Measurements from ENCODE around the gene UHRF1. TPM values are rescaled to one million over a fixed set of nuclear protein-coding genes. Genes with fewer than 3 reads are reported as not detected.
A peak's percentile ranks its signal among the peaks of the same experiment; 100 is the strongest.

Gene UHRF1
- total and polyA plus RNA-seq, 2 of the 13 experiments (the other 11 are each of a cell fraction or from before 2014, with no cell fraction given): 6.8 to 78.4 TPM

- no peak for TF ChIP-seq ZNF354B (CRISPR knock-in tag; IDR thresholded peaks at IDR 0.05)
- no peak for TF ChIP-seq SSRP1 (CRISPR knock-in tag; IDR thresholded peaks at IDR 0.05)
- no peak for TF ChIP-seq REST (IDR thresholded peaks at IDR 0.05; ENCODE audit: borderline replicate concordance in 1 of 2, low read depth in 1 of 2, low read length in 2 of 2)
- TF ChIP-seq CSRNP2 (CRISPR knock-in tag; conservative IDR thresholded peaks at IDR 0.05; ENCODE audit: low read depth): no peak
- no peak for TF ChIP-seq NR1H2 (CRISPR knock-in tag; IDR thresholded peaks at IDR 0.05; ENCODE audit: borderline replicate concordance, low read depth)
- peak; percentile 85 for TF ChIP-seq HNF4A (CRISPR knock-in tag; IDR thresholded peaks at IDR 0.05)
- TF ChIP-seq DRAP1 (CRISPR knock-in tag; IDR thresholded peaks at IDR 0.05): no peak
- no peak for TF ChIP-seq YY1 (IDR thresholded peaks at IDR 0.05; ENCODE audit: insufficient read depth, insufficient replicate concordance, low read depth, low read length)
- no peak for TF ChIP-seq NFIB (CRISPR knock-in tag; IDR thresholded peaks at IDR 0.05; ENCODE audit: borderline replicate concordance)
- TF ChIP-seq ASH2L (IDR thresholded peaks at IDR 0.05; ENCODE audit: insufficient read length, low read depth, low read length): no peak
- no peak for TF ChIP-seq ZNF784 (CRISPR knock-in tag; IDR thresholded peaks at IDR 0.05; ENCODE audit: borderline replicate concordance)
- TF ChIP-seq CHD2 (IDR thresholded peaks at IDR 0.05; ENCODE audit: low read depth, low read length): no peak
- TF ChIP-seq ZNF574 (CRISPR knock-in tag; IDR thresholded peaks at IDR 0.05): no peak; the same call in 1 of the 2 replicates
- no peak for TF ChIP-seq ZNF768 (CRISPR knock-in tag; IDR thresholded peaks at IDR 0.05)
- TF ChIP-seq ARNTL (CRISPR knock-in tag; IDR thresholded peaks at IDR 0.05): peak; percentile 74
- TF ChIP-seq ZNF205 (CRISPR knock-in tag; IDR thresholded peaks at IDR 0.05): no peak
- TF ChIP-seq ZNF850 (CRISPR knock-in tag; conservative IDR thresholded peaks at IDR 0.05): no peak
- TF ChIP-seq FOXA3 (CRISPR knock-in tag; IDR thresholded peaks at IDR 0.05): peak; percentile 23; the same call in 1 of the 2 replicates
- no peak for TF ChIP-seq ZNF572 (CRISPR knock-in tag; IDR thresholded peaks at IDR 0.05)
- no peak for TF ChIP-seq MYNN (CRISPR knock-in tag; IDR thresholded peaks at IDR 0.05; ENCODE audit: low read depth)
- no peak for TF ChIP-seq HDAC6 (IDR thresholded peaks at IDR 0.05; ENCODE audit: low read depth, low read length)
- TF ChIP-seq KLF9 (CRISPR knock-in tag; IDR thresholded peaks at IDR 0.05; ENCODE audit: low read depth): no peak
- TF ChIP-seq ZNF121 (CRISPR knock-in tag; IDR thresholded peaks at IDR 0.05): peak; percentile 22; the same call in 1 of the 2 replicates
Observed at GRCh38 chr19:4904481-4904880, 4.8 kb upstream of the UHRF1 start (continued).
